Measurements from ENCODE around the gene OVAAL. TPM values are rescaled to one million over a fixed set of nuclear protein-coding genes. Genes with fewer than 3 reads are reported as not detected.

Gene OVAAL
- total RNA-seq (under 1 TPM in 1 of 2 donors, not detected in 1; 0.17 TPM), polyA plus RNA-seq (not detected)
- long read RNA-seq, donor 1 = 0 reads
- long read RNA-seq, donor 2 = 0 reads
- long read RNA-seq, donor 3 = 0 reads
- long read RNA-seq, donor 4 = 0 reads
- long read RNA-seq, donor 5 = 0 reads

DNA sequence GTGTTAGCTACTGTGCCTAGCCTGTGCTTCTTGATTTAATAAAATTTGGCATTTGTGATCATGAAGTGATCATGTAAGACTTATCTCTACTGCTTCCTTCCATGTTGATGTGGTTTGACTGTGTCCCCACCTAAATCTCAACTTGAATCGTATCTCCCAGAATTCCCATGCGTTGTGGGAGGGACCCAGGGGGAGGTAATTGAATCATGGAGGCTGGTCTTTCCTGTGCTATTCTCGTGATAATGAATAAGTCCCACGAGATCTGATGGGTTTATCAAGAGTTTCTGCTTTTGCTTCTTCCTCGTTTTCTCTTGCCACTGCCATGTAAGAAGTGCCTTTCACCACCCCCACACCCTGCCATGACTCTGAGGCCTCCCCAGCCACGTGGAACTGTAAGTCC lies at the start of gene OVAAL:
TSS of gene OVAAL (plus strand) at position 301 of the 400 bp plus-strand sequence.
- DNase-seq (no peak), ATAC-seq (ENCODE audit: insufficient read depth, low FRiP score) (no peak)
- Histone ChIP-seq H3K9me3 (ENCODE audit: control insufficient read depth in 4 of 4, insufficient read depth in 3 of 4, low read length in 3 of 4) (no peaks in the 10 kb centered on the region), H3K9ac (ENCODE audit: insufficient read depth in 1 of 2, low read length in 2 of 2) (no peak within 1 kb of the TSS), H3K27ac (ENCODE audit: low read depth in 1 of 2, low read length in 1 of 2) (no peak within 1 kb of the TSS), H3K36me3 (ENCODE audit: control insufficient read depth in 4 of 4, insufficient read depth in 4 of 4, low read length in 4 of 4) (no peaks in the 10 kb centered on the region), H3K27me3 (ENCODE audit: control insufficient read depth in 3 of 3, insufficient read depth in 3 of 3, low read length in 2 of 3) (no peaks in the 10 kb centered on the region), H3K4me1 (ENCODE audit: control insufficient read depth in 5 of 5, insufficient read depth in 5 of 5, low read length in 5 of 5) (peaks cover 0 to 11% (median 0%) of the 10 kb centered on the region in 5 donors), H3K4me3 (no peak within 1 kb of the TSS)
- 85 to 90% methylated on average over 6 of the region's 6 CpGs for WGBS, 2 donors
- TF ChIP-seq, protein P1, sequence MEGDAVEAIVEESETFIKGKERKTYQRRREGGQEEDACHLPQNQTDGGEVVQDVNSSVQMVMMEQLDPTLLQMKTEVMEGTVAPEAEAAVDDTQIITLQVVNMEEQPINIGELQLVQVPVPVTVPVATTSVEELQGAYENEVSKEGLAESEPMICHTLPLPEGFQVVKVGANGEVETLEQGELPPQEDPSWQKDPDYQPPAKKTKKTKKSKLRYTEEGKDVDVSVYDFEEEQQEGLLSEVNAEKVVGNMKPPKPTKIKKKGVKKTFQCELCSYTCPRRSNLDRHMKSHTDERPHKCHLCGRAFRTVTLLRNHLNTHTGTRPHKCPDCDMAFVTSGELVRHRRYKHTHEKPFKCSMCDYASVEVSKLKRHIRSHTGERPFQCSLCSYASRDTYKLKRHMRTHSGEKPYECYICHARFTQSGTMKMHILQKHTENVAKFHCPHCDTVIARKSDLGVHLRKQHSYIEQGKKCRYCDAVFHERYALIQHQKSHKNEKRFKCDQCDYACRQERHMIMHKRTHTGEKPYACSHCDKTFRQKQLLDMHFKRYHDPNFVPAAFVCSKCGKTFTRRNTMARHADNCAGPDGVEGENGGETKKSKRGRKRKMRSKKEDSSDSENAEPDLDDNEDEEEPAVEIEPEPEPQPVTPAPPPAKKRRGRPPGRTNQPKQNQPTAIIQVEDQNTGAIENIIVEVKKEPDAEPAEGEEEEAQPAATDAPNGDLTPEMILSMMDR (IDR thresholded peaks at IDR 0.05; ENCODE audit: control extremely low read depth, extremely low read depth) = no peak

DNA sequence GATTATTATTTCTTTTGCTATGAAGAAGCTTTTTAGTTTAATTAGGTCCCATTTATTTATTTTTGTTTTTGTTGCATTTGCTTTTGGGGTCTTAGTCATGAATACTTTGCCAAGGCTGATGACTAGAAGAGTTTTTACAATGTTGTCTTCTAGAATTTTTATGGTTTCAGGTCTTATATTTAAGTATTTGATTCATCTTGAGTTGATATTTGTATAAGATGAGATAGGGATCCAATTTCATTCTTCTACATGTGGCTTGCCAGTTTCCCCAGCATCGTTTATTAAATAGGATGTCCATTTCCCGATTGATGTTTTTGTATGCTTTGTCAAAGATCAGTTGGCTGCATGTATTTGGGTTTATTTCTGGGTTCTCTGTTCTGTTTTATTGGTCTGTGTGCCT lies 47.9 kb upstream of the OVAAL start:
- no peaks in the 10 kb centered on the region for H3K27me3 ChIP-seq (ENCODE audit: control insufficient read depth in 3 of 3, insufficient read depth in 3 of 3, low read length in 2 of 3)
- H3K27ac ChIP-seq (ENCODE audit: low read depth in 1 of 2, low read length in 1 of 2) = no peak overlapping the region
- TF ChIP-seq, protein P1 (IDR thresholded peaks at IDR 0.05; ENCODE audit: control extremely low read depth, extremely low read depth) = no peak
- peaks cover 0 to 3% (median 0%) of the 10 kb centered on the region in 4 donors for H3K9me3 ChIP-seq (ENCODE audit: control insufficient read depth in 4 of 4, insufficient read depth in 3 of 4, low read length in 3 of 4)
- no peak for ATAC-seq (ENCODE audit: insufficient read depth, low FRiP score)
- H3K4me1 ChIP-seq (ENCODE audit: control insufficient read depth in 5 of 5, insufficient read depth in 5 of 5, low read length in 5 of 5) = peaks cover 0 to 8% (median 0%) of the 10 kb centered on the region in 5 donors
- WGBS, 2 donors = 94 to 95% methylated on average over 2 of the region's 2 CpGs
- no peak overlapping the region for H3K9ac ChIP-seq (ENCODE audit: insufficient read depth in 1 of 2, low read length in 2 of 2)
- no peak overlapping the region for H3K4me3 ChIP-seq
- no peaks in the 10 kb centered on the region for H3K36me3 ChIP-seq (ENCODE audit: control insufficient read depth in 4 of 4, insufficient read depth in 4 of 4, low read length in 4 of 4)
- no peak for DNase-seq

DNA sequence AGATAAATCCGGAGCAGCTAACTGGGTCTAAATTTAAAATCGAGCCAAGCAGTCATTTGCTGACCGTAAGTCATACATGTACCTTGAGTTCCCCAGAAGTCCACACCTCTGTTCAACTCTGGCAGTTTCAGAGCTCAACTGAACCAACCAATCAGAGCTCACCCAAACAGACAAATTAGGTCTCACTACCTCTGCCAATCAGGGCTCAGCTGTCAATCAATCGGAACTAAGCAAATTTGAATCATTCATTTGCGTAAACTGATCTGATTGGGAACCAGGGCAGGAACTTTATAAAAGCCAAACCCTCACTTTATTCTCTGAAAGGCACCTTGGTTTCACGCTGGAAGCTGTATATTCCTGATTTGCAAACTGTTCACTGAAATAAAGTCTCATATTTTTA lies 45.2 kb upstream of the OVAAL start:
- DNase-seq = no peak
- Histone ChIP-seq H3K4me3 (no peak overlapping the region), H3K27ac (ENCODE audit: low read depth in 1 of 2, low read length in 1 of 2) (no peak overlapping the region), H3K27me3 (ENCODE audit: control insufficient read depth in 3 of 3, insufficient read depth in 3 of 3, low read length in 2 of 3) (no peaks in the 10 kb centered on the region), H3K9me3 (ENCODE audit: control insufficient read depth in 4 of 4, insufficient read depth in 3 of 4, low read length in 3 of 4) (peaks cover 0 to 1% (median 0%) of the 10 kb centered on the region in 4 donors), H3K36me3 (ENCODE audit: control insufficient read depth in 4 of 4, insufficient read depth in 4 of 4, low read length in 4 of 4) (no peaks in the 10 kb centered on the region), H3K9ac (ENCODE audit: insufficient read depth in 1 of 2, low read length in 2 of 2) (no peak overlapping the region), H3K4me1 (ENCODE audit: control insufficient read depth in 5 of 5, insufficient read depth in 5 of 5, low read length in 5 of 5) (peaks cover 0 to 11% (median 0%) of the 10 kb centered on the region in 5 donors)
- ATAC-seq (ENCODE audit: insufficient read depth, low FRiP score) = no peak
- WGBS, 2 donors = 80 to 93% methylated on average over 6 of the region's 6 CpGs
- TF ChIP-seq, protein P1 (IDR thresholded peaks at IDR 0.05; ENCODE audit: control extremely low read depth, extremely low read depth) = no peak

DNA sequence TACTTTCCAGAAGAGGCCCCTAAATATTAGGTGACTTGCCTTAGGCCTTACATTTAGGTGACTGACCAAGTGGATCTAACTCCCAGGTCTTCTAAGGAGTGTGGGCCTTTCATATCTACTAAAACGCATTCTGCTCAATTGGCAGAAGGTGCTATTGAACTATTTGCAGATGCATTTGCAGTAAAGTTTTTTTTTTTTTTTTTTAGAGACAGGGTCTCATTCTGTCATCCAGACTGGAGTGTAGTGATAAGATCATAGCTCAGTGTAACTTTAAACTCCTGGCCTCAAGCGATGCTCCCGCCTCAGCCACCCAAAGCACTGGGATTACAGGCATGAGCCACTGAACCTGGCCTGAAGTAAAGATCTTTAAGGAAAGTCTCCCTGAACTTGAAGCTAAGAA lies 43.4 kb upstream of the OVAAL start:
- Histone ChIP-seq H3K36me3 (ENCODE audit: control insufficient read depth in 4 of 4, insufficient read depth in 4 of 4, low read length in 4 of 4) (no peaks in the 10 kb centered on the region), H3K27ac (ENCODE audit: low read depth in 1 of 2, low read length in 1 of 2) (no peak overlapping the region), H3K27me3 (ENCODE audit: control insufficient read depth in 3 of 3, insufficient read depth in 3 of 3, low read length in 2 of 3) (no peaks in the 10 kb centered on the region), H3K9ac (ENCODE audit: insufficient read depth in 1 of 2, low read length in 2 of 2) (no peak overlapping the region), H3K9me3 (ENCODE audit: control insufficient read depth in 4 of 4, insufficient read depth in 3 of 4, low read length in 3 of 4) (no peaks in the 10 kb centered on the region), H3K4me3 (no peak overlapping the region), H3K4me1 (ENCODE audit: control insufficient read depth in 5 of 5, insufficient read depth in 5 of 5, low read length in 5 of 5) (peaks cover 0 to 11% (median 0%) of the 10 kb centered on the region in 5 donors)
- WGBS, 2 donors = 34 to 43% methylated on average over 3 of the region's 3 CpGs
- no peak for ATAC-seq (ENCODE audit: insufficient read depth, low FRiP score)
- no peak for DNase-seq
- TF ChIP-seq, protein P1 (IDR thresholded peaks at IDR 0.05; ENCODE audit: control extremely low read depth, extremely low read depth) = no peak
